Effector CD8-positive, alpha-beta T cell (primary cell): Measurements from ENCODE around the gene HTR6.
A peak's percentile ranks its signal among the peaks of the same experiment; 100 is the strongest.
"Not testable (repeated sequence)": the region's sequence is repeated elsewhere in the genome, so short reads cannot be mapped to it uniquely, and the experiment has no call there.

Experiments
- DNase-seq: peaks from one replicate; lab custom pipeline; 2025; lab: John Stamatoyannopoulos, UW

The HTR6 gene

DNA sequence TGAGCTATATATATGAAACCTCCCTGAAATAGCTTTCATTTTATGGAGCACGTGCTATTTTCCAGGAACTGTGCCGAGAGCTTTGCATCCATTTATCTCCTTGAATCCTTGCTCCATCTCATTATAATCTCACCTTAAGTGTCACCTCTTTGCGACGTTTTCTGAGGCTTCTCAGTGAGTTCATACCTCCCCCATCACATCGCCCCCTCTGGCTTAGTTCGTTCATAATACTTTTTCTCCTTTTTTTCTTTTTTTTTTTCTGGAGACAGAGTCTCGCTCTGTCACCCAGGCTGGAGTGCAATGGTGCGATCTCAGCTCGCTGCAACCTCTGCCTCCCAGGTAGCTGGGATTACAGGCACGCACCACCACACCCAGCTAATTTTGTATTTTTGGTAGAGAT is 25.4 kb upstream of the HTR6 start:
- DNase-seq, result not testable (repeated sequence)

DNA sequence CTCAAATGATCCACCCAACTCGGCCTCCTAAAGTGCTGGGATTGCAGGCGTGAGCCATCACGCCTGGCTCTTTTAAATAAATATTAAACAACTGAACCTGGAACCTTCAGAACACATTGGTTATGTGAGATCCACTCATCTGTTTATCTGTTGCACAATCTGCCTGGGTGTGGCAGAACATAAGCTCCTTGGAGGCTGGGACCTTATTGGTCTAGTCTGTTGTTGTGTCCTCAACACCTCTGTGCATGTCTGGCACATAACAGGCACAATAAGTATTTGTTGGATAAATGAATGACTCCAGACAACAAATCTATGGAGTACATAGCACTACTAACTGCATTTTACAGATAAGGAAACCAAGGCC is 24.7 kb upstream of the HTR6 start:
- DNase-seq, result no peak

DNA sequence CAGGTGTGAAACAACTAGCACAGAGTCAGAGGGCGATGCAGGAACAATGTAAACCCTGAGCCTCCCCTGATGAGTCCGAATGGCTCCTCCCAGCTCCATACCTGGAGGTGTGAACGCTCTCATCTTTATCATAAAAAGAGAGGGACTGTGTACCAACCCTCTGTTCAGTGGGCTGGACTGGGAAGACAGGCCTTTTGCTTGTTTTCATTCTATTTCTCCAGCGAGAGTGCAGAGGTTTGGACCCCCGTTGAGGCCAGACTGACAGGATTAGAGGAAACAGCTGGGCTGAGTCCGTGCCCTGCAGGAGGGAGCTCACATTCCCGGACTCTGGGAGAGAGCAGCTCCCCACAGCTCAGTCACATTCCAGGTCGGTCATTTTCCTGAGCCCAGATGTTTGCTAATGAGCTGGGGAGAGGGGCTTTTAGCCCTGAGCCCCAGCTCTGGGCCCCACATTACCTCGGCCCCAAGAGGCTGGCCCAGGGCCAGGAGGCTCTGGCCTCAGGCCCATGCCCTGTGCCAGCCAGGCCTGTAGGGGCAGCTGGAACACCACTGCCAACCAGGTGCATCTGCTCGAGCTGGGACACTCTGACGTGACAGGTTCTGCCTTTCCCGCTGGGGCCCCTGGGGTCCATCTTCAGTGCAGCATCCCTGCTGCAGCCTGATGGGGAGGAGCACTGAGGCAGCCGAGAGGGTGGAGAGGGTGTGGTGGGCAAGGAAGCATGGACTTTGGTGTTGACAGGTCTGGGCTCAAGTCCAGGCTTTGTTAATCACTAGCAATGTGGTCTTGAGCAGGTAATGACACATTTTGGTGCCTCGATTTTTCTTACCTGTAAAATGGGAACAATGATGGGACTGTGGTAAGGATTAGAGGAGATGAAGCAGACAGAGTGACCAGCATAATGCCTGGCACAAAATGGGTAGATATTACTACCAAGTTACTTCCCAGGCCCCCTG is 24.0 kb upstream of the HTR6 start:
- no peak for DNase-seq

DNA sequence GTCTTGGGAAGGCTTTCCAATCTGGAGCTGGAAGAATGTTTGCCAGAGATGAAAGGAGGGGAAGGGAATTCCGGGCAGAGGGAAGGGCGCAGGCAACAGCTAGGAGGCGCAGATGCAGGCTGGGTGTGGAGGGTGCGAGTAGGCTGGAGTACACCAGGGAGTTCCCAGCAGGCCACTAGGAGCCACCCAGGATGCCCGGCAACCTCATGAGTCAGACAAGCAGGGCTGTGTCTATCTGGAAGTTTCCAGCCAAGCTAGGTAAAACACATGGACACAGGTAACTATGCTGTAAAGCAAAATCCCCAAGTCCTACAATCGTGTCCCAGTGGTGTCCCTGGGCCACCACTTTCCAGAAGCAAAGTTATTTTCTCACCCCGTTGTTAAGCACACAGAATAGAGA is 21.6 kb upstream of the HTR6 start:
- no peak for DNase-seq

DNA sequence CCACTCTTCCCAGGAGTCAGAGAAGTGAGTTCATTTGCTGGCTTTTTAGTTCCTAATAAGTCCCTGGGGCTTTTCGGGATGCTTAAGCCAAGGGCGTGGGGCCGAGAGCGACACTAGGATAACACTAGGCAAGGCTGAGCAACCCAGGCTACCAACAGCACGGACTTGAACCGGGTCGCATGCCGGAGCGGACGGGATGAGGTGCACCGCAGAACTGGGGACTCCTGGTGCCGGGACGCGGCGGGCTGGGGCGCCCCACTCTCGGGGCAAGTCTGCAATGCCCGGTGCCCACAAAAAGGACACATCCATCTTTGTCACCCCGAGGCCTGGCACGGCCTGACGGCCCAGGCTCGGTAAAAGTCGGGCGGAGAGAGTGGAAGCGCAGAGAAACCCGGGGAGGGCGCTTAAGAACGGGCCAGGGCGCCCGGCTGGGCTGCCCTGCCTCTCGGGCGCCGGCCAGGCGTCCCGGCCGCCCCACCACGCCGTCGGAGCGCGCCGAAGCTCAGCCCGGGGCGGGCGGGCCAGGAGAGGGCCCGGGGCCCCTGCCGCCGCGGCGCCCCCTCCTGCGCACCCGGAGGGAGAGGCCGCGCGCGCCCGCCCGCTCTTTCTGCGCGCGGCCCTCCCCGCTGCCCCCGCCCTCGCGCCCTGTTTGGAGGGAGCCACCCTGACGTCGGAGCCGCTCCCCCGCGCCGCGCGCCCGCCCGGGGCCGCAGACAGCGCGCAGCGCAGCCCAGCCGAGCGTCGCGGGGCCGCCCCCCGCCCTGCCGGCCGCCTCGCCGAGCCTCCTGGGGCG is 20.9 kb upstream of the HTR6 start, which contains the start of gene NBL1:
TSS of gene NBL1 (plus strand) at position 710 of the 793 bp plus-strand sequence. CDS start 10,720 bp downstream, outside the sequence.
- peak; percentile 59 for DNase-seq

DNA sequence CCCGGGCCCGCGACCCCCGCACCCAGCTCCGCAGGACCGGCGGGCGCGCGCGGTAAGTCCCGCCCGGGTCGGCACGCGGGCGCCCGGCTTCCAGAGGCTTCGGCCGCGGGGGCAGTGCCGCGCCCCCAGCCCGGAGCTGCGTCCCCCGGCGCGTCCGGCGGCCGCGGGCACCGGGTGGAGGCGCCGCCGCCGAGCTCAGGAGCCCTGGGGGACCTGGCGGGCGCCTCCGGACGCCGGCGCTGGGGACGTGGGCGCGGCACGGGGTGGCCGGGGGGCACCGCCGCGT is 20.3 kb upstream of the HTR6 start:
- no peak for DNase-seq

DNA sequence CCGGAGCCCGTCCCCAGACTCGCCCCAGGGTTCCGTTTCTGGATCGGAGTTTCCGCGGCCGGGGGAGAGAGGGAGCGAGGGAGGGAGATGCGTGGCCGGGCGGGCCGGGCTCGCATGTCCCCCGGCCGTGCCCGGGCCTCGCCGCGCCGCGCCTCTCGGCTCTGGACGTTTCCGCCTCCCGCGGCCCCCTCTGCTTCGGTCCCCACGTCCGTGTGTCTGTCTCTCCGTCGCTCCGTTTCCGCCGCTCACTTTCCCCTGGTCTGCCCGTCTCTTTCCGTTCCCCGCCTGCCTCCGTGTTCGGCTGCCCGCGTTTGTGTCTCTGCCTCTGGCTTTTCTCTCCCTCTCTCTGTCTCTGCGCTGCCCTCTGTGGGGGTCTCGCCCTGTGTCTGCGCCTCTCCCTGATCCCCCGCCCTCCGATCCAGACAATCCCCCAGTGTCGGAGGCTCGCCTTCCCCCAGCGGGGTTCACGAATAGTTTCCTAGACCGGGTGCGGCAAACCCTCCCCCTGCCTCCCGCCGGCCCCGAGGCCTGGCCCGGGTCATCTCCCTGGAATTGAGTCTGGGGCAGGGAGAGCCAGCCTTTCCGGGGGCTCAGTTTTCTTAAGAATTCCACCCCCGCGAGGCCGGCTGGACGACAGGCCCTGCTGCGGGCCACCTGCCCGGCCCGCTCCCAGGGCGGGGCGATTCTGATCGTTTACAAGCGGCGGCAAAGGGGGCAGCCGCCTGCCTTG is 19.8 kb upstream of the HTR6 start:
- DNase-seq, result no peak

DNA sequence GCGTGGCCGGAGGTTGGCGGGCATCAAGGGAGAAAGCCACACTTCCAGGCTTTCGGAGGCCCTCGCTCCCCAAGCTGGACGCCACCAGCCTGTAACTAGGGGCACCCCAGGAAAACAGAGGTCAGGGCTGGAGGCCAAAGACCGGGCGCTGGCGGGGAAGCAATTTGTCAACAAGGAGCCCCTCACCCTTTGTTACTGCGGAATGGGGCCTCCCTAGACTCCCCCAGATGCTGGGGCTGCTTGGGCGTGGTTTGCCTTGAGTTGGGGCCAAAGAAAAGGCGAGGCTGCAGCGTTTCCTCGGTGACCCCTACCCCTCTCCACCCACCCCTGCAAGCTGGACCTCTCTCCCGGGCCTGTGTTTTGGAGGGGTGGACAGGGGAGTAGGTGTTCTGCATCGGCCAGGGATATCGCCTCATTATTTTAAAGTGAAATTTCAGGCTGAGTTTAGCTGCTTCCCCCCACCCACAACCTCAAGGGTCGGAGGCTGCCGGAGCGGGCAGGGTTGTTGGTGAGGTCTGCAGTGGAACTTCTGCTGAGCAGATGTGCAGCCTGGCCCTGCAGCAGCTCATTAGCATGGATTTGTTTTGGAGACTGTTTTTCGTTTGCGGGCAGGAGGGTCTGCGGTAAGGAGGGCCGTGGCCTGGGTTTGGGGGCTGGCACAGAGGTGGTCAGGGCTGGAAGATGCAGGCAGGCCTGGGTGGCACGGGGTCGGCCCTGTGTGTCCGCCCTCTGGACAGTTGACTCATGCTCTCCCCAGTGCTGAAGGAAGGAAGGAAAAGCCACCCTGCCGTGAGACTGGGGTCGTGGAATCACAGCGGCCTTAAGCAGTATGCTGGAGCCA is 19.0 kb upstream of the HTR6 start:
- DNase-seq, result no peak

DNA sequence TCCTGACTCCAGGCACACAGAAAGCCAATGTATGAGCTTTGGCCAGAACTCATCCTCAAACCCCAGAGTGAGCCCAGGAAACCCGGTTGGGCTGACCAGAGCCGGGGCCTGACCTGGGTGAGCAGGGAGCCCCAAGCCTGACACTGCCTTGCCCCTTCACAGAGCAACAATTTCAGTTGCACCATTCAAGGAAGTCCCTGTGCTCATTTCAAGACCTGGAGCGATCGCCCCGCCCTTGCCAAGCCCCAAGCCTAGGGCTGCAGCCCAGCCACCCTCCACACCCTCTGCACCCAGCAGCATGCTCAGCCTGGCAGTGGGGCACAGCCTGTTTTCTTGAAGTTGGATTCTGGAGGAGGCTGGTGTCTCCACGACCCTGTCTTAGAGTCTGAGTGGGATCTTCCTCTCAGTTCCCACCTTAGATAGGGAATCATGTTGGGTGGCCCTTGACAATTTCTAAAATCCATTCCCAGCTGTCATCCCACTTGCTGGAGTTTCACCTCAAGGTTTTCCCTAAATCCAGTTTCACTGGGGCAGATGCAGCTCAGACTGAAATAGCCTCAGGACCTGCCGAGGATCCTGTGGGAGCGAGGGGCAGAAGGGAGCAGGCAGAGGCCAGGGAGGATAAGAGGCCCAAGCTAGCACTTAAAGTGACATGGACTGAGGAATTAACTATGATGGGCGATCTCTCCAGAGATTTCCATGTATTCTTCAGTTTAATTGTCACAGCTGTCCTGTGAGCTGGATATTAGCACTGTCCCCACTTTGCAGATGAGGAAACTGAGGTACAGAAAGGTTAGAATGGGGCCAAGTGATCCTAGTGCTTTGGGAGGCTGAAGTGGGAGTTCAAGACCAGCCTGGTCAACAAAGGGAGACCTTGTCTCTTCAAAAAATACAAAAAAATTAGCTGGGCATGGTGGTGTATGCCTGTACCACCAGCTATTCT is 18.0 kb upstream of the HTR6 start:
- no peak for DNase-seq

DNA sequence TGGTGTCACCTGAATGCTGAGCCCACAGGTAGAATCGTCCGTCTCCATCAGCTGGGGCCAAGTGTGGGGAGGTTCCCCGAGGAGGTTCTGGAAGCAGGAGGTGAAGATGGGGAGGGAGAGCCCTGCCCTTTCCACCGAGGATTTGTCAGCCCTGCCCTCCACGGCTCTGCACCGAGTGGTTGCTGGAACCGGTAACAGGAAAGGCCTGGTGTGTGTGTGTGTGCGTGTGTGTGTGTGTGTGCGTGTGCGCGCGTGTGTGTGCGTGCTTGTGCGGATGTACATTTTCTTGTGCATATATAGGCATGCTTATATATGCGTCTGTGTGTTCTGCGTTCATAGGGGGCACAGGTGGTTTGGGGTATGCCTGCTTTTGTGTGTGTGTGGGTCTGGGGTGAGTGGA is 17.0 kb upstream of the HTR6 start:
- no peak for DNase-seq

DNA sequence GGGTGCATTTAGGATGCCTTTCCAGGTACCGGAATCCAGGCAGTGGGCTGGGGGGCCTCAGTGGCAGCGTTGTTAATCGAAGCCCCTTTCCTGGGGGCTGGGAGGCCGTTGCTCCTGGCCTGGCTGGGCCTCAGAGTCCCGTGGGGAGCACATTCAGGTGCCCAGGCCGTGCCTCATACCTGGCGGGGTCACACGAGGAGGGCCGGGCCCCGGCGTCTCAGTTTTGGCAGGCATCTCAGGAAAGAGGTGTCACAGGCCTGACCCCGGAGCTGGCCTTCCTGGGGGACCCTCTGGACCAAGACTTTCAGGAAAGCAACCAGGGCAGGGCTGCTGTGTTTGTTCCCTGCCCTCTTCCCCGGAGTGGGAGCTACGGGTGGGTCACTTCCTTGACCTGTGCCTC is 16.4 kb upstream of the HTR6 start:
- DNase-seq, result no peak

DNA sequence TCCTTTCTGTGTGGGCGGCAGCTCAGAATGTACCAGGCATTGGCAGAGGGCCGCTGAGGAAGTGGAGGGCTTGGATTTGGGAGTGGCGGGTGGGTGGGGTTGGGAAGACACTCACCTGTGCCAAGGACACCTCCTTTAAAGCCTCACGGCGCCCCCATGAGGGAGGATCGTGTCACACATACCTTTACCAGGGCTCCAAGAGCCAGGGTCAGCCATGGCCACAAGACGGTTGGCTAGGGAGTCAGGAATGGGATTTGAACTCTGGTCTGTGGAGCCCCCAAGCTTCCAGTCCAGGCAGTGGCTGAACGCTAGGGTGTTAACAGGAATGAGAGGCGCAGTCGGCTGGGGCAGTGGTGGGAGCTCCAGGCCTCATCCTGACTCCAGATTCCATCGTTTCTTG is 16.0 kb upstream of the HTR6 start:
- DNase-seq, result no peak

DNA sequence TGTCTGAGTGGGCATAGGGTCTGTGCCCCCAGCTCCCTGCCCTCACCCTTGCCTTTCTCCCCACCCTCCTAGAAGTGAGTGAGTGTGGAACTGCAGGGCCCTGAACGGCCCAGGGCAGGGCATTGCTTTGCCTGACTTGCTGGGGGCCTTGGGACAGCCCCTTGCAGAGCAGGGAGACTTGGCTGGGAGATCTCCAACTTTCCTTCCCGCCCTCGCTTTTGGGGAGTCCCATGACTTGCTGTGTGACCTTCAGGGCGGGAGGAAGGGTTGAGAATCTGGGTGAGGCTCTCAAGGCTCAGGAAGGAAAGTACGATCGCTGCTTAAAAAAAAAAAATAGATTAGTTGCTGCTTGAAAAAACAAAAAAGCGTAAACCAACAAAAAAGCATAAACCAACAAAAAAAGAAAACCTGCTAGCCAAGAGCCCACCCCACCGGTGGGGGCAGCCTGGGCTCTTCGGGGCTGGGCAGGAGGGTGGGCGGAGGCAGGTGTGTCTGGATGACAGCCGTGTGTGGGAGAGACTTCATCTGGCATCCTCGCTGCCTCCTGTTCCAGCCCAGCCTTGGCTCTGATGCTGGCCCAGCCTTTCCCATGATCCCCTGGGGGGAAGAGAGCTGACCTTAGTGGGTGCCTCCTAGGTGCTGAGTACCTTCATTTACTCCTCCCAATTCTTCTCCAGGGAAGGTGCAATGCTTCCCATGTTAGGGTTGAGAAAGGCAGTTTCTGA is 14.1 kb upstream of the HTR6 start:
- DNase-seq, result no peak

DNA sequence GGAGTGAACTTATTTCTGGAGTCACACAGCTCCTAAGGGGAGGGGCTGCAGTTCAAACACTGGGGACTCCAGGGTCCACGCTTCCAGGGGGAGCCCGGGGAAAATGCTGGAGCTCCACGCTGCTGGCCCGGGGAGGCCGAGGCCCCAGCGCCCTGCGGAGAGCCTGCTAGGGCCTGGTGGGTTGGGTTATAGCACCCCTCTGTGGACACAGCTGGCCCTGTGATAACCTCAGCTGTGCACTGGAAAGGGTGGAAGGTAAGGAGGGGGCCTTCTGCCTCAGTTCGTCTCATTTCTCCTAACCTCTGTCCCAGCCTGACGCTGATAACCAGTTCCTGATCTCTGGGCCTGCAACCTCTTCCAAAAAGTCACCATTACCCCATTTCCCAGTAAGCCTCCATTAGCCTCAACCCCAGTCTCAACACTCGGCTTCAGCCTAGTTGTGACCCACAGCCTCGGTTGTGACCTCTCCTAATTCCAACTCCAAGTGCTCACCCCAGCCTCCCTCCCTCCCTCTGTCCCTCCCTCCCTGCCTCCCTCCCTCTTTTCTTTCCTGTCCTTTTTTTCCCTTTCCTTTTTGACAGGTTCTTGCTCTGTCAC is 13.4 kb upstream of the HTR6 start:
- peak; percentile 14 for DNase-seq

DNA sequence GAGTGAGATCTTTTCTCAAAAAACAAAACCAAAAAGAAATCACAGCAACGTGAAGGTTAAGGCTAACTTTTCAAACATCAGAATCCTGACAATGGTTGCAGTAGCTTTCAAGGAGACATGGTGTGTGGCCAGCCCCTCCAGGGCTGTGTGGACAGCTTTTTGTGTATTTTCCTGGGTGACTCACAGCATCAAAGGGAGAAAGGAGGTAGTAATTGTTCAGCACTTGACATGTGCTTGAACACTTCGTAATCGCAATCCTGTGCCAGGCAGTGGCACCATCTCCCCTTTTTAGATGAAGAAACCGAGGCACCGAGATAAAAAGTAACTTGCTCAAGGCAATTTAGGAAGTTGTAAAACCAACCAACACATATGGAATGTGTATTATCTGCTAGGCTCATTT is 10.3 kb upstream of the HTR6 start:
- DNase-seq, result no peak

DNA sequence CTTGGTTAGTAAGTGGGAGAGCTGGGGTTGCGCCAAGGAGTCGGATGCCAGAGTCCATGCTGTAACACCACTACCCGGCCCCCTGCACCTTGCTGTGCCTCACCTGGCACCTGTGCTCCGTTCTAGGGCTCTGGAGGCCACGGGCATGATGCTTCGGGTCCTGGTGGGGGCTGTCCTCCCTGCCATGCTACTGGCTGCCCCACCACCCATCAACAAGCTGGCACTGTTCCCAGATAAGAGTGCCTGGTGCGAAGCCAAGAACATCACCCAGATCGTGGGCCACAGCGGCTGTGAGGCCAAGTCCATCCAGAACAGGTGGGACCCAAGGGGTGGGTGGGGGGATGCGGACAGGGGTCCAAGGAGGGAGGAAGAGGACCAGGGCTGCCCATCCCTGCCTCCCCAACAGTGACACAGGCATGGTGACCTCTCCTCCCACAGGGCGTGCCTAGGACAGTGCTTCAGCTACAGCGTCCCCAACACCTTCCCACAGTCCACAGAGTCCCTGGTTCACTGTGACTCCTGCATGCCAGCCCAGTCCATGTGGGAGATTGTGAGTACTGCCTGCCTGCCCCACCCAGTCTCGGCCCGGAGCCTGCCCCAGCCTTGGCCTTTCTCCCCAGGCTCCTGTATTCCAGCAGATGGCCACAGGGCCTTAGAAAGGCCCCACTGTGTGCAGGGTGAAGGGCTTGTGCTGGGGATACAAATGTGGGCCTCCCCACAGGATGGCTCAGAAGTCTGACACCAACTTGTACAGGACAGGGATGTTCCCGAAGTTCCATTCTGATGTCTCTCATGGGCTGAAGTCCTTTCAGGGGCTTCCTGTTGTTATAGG is 9.6 kb upstream of the HTR6 start:
- DNase-seq, result no peak

DNA sequence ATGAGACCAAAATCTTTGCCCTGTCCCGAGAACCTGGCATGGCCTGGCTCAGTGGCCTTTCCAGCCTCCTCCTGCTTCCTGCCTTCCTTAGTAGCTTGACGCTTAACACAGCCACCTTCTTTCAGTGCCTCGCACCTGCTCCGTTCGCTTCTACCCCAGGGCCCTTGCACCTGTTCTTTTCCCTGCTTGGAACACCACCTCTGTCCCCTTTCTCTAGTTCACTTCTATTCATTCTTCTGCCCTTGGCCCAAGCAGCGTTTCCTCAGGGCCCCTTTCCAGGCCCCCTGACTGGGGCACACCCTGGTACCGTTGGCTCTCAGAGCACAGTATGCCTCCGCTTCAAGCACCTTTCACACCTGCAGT is 9.0 kb upstream of the HTR6 start:
- no peak for DNase-seq

DNA sequence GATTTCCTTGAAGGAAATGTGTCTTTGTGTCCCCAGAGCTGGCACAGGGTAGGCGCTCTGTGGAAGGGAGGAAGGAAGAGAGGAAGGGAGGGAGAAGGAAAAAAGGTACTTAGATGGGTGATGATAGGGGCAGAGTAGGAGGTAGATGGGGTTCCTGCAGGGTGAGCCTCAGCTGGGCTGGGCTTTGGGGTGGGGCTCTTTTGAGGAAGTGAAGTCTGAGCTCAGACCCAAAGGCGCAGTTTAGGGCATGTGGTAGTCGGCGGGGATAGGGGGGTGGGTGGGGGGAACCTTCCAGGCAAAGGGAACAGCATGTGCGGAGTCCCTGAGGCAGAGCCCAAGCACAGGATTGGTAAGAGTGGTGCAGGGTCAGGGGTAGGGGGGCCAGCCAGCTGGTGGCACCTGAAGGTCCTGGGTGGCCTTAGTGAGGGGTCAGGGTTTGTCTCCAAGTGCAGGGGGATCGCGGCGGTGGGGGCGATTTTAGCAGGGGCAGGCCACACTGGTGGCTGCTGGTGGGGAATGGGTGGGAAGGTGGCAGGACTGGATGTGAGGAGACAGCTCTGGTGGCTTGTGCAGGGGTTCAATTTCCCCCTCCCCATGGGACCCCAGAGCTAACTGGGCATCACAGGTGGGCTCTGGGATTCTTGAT is 8.4 kb upstream of the HTR6 start:
- DNase-seq, result no peak
